DMS153 treated with DMSO at 0.1 percent for 48 hours (cell line): Measurements from ENCODE around the gene KCTD20.
"Not testable (repeated sequence)": the region's sequence is repeated elsewhere in the genome, so short reads cannot be mapped to it uniquely, and the experiment has no call there.

Source experiments
- DNase-seq: peaks from one replicate; lab custom pipeline; 2025; ENCODE audit not compliant: unreplicated experiment; lab: John Stamatoyannopoulos, UW

Gene KCTD20

GRCh38 chr6:36442671-36443470, at the start of gene KCTD20, which contains the start of gene PXT1:
Gene KCTD20 (plus strand): TSS chr6:36443000. CDS start chr6:36470098, 27,098 bp downstream.
Gene PXT1 (minus strand): TSS chr6:36442854. CDS start chr6:36426082, 16,772 bp downstream.
- peak; percentile 11 for DNase-seq

DNA sequence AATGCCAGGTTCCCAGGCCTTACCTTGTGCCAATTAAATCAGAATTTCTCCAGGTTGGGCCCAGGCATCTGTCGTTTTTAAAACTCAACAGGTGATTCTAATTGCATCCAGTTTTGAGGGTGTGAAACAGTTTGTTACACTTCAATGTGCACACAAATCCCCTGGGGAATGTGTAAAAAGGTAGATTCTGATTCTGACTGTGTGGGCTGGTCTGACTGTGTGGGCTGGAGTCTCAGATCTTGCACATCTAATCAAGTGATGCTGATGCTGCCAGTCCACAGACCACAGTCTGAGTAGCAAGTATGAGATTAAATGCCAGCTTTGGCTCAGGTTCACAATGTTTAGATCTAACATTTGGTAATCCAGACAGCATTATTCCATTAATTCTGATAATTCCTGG, 42.8 kb upstream of the KCTD20 start:
- no peak for DNase-seq

DNA sequence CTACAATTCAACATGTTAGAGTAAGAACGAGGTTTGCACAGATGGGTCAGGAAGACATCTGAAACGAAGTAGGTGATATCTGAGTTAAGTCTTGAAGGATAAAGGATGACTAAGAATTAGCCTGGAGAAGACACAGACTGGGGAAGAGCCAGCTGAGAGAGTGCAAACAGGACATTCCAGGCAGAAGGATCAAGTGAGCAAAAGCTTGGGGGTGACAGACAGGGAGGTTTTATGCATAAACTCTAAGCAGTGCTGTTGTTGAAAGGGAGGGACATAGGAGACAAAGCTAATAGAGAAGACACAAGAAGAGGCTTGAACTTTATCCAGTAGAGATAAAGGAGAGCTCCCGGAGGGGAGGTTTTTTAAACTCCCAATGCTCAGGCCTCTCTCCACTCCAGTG, 40.3 kb upstream of the KCTD20 start:
- DNase-seq, result no peak

- no peak for DNase-seq
Measured at GRCh38 chr6:36404164-36404563, 38.6 kb upstream of the KCTD20 start.

- DNase-seq, result not testable (repeated sequence)
Measured at GRCh38 chr6:36409718-36410117, 33.1 kb upstream of the KCTD20 start.

GRCh38 chr6:36413489-36414480, 29.0 kb upstream of the KCTD20 start:
- no peak for DNase-seq

DNA sequence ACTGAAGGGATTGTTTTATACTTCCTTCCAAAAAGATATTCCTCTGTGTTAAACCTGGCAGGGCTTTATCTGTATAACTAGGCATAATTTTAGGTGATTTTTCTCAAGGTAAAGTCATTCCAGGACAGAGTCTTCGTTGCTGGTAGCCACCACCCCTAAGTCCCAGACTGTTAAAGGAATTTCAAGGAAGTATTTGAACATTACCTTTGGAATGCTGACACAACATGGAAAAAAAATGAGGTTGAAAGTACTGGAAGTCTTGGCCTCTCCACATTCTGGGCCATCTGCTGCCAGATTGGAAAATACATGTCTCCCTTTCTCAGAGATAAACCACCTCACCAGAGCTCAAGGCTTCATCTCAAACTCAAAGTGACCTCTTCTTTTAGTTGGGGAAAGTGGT, 28.3 kb upstream of the KCTD20 start:
- DNase-seq, result no peak

DNA sequence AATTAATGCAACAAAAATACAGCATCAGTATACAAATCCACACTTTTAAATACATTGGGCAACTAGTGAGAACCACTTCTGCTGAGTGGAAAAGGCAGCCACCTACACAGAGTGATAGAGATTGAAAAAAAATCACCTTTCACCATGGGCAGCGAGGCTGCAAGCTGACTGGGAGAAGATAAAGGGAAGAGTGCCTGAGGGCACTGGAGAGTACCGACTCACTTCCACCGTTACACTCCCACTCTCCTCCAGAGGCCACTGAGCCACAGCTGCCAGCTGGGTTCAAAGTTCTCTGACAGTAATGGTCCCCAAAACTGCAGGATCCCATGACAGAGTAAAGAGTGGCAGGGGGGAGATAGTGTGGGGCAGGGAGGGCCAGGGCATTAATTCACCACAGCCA, 24.2 kb upstream of the KCTD20 start:
- no peak for DNase-seq

DNA sequence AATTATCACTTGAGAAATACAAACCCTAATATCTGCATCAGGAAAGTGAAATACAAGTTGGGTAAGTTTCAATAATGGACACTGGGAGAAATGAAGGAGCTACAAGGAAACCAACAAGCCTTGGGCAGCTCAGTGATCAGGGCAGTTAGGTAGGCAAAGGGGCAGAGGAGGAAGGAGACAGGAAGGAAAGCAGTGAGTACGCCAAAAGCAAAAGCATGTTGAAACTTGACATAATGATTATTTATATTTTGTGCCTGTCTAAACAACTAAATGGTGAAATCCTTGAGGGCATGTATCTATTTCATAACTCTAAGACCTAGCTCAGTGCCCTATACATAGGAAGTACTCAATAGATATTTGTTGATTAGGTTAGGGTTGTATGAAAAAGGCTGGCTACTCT, 23.5 kb upstream of the KCTD20 start:
- no peak for DNase-seq

DNA sequence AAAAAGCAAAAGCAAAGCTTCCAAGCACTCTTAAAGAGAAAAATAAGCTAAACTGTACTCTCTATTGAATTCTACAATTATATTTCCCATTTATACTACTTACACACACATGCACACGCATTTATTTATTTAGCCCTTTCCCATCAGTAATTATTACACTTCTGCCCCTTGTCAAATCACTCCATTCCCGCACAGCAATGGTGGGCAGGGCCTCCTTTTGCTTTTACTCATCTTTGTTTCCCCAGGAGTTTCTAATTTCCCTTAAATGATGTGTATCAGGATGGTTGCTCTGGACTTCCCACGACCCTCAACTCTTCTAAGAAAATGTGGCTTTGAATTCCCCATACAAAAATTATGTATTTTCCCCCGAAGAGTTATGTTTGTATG, 20.1 kb upstream of the KCTD20 start:
- DNase-seq, result no peak

DNA sequence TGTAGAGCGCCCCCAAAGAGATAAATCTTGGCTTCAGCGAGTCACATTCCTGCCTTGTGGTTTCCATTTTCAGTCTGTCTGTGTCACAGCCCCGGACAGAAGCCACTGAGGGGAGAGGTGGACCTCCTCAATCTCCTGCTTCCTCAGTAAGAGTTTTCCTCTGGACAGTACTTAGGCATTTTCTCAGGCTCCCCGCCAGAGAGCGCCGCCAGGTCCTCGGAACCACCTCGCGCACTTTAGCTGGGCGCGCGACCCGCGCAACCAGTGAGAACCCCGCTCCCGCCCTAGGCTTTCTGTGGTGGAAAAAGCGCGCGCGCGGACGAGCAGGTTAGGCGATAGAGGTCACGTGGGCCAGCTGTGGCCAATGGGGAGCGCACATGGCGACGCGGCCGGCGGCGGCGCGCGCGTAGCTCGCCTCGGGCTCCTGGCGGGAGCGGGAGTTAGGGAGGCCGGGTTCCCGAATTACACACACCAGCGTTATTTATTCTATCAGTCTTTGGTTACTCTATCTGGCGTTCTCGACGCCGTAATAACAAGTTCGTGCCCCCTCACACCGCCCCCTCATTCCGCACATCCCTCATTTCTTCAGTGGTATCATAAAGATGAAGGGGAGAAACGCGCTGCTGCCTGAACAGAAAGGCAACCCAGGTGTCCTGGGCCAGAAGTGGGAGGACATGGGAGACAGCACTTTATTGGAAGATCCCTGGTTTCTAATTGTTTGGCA, 19.5 kb upstream of the KCTD20 start:
- DNase-seq, result peak; percentile 75

DNA sequence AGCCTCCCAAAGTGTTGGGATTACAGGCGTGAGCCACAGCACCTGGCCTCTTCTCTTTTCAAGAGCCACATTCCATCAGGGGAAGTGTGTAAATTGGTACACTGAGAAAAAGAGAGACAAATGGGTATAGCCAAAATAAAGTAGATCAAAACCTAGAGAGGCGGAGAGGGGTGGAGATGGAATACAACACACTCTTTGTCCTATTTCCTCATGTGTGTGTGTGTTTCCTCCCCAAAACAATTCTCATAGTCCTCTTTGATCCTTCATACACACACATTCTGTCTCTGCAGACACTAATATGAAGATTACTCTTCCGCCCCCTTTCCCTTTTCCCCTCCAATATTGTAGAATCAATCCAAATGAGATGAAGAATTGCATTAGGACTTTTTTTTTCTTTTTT, 16.2 kb upstream of the KCTD20 start:
- DNase-seq, result no peak

DNA sequence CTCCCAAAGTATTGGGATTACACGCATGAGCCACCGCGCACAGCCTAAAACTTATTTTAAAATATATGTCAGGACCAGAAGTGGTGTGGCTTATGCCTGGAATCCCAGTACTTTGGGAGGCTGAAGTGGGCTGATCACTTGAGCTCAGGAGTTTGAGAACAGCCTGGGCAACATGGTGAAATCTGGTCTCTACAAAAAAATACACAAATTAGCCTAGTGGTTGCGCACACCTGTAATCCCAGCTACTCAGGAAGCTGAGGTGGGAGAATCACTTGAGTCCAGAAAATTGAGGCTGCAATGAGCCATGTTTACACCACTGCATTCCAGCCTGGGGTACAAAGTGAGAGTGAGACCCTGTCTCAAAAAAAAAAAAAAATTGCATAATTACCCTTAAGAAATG, 13.9 kb upstream of the KCTD20 start:
- no peak for DNase-seq

DNA sequence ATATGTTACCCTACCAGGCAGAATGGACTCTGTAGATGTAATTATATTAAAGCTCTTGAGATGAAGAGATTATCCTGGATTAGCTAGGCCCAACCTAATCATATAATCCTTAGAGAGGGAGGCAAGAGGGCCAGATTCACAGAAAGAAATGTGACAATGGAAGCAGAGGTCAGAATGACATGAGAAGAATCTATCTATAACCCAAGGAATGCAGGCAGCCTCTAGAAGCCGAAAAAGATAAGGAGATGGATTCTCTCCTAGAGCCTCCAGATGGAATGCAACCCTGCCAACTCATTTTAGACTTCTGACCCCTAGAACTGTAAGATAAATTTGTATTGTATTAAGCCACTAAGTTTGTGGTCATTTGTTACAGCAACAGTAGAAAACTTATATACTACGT, 12.4 kb upstream of the KCTD20 start:
- no peak for DNase-seq

GRCh38 chr6:36431197-36431596, 11.6 kb upstream of the KCTD20 start:
- DNase-seq, result no peak

DNA sequence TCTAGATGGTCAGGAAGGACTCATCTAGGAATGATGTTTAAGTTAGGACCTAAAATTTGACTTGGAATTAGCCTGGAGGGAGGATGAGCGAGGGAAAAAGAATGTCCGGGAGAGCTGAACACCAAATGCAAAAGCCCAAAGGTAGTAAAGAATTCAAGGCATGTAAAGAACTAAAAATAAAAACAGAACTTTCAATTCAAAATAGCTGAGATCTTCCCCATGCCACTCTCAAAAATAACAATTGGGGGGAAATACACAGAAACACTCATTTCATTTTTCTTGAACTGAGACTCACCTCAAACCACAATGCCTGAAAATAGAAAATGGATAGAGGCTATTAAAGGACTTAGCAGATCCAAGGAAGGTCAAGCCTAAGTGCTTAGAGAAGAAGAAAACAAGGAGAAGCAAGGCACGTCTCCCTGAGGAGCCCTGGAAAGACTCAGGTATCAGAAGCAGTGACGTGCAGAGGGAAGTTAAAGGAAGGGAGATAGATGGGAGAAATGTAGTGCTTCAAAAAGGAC, 10.6 kb upstream of the KCTD20 start:
- DNase-seq, result no peak

DNA sequence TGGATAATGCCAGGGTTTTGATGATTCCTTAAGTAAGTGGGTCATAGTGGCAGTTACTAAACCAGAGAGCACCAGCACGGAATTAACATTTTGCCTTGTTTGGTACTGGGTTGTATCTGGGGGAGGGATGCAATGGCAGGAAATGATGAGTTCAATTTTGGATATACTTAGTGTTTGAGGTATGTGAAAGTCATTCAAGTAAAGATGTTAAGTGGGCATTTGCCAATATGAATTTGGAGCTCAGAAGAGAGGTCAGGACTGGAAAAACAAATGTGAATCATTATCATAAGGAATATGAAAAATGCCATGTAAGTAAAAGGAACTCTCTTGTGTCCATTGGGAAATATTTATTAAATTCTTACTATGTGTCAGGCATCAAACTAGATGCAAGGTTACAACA, 6.3 kb upstream of the KCTD20 start:
- DNase-seq, result no peak

DNA sequence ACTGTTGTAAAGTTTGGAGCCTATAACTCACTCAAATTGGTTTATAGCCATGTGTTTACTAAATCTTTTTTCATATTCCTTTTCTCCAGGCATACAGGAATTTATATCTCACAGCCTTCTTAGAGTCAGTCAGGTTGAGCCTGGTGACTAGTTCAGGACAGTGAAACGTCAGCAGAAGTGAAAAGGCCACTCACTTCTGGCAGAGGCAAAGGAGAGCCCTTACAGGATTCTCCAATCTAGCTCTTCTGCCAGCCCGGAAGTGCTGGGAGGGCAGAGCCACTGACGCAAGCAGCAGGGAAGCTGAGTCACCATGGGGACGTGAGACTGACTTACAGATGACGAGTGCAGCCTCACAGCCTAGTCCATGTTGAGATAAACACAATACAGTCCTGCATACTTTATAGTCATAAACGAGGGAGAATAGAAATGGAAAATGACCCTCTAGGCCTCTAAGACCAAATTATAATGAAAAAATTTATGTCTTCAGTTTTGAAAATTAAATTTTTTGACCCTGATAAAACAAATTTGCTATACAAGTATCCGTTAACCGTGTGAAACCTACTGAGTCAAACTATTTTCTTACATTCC, 1.4 kb upstream of the KCTD20 start:
- DNase-seq, result peak; percentile 52

DNA sequence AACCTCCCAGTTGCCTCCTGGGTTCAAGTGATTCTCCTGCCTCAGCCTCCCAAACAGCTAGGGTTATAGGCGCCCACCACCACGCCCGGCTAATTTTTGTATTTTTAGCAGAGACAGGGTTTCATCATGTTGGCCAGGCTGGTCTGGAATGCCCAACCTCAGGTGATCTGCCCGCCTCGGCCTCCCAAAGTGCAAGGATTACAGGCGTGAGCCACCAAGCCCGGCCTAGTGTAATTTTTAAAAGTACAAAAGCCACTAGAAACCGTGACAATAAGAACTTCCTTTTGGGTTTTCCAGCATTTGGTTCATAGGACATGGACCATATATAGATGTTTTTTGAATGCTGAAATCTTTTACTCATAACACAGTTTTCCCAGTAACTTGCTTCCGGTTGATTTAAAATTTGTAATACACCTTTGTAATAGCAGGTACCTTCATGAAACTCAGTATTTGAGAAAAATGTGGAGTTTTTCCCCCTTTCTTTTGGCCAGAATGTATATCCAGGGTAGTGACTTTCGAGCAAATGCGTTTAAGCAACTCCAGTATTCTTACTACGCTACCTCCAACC, 613 bp upstream of the KCTD20 start:
- DNase-seq, result no peak
